ENCODE measurements around the gene RNASET2.

- TF ChIP-seq CHD2 (IDR thresholded peaks at IDR 0.05; ENCODE audit: borderline replicate concordance, low read depth, low read length) = no peak
- no peak for TF ChIP-seq CBFB (IDR thresholded peaks at IDR 0.05; ENCODE audit: low read depth)
- no peak for TF ChIP-seq CTCF (IDR thresholded peaks at IDR 0.05 in 2 of 3, conservative IDR thresholded peaks at IDR 0.05 in 1 of 3; ENCODE audit: control insufficient read depth in 2 of 3, extremely low read depth in 1 of 3, insufficient read depth in 1 of 3, low read depth in 3 of 3, low read length in 3 of 3)
- TF ChIP-seq, protein P1, sequence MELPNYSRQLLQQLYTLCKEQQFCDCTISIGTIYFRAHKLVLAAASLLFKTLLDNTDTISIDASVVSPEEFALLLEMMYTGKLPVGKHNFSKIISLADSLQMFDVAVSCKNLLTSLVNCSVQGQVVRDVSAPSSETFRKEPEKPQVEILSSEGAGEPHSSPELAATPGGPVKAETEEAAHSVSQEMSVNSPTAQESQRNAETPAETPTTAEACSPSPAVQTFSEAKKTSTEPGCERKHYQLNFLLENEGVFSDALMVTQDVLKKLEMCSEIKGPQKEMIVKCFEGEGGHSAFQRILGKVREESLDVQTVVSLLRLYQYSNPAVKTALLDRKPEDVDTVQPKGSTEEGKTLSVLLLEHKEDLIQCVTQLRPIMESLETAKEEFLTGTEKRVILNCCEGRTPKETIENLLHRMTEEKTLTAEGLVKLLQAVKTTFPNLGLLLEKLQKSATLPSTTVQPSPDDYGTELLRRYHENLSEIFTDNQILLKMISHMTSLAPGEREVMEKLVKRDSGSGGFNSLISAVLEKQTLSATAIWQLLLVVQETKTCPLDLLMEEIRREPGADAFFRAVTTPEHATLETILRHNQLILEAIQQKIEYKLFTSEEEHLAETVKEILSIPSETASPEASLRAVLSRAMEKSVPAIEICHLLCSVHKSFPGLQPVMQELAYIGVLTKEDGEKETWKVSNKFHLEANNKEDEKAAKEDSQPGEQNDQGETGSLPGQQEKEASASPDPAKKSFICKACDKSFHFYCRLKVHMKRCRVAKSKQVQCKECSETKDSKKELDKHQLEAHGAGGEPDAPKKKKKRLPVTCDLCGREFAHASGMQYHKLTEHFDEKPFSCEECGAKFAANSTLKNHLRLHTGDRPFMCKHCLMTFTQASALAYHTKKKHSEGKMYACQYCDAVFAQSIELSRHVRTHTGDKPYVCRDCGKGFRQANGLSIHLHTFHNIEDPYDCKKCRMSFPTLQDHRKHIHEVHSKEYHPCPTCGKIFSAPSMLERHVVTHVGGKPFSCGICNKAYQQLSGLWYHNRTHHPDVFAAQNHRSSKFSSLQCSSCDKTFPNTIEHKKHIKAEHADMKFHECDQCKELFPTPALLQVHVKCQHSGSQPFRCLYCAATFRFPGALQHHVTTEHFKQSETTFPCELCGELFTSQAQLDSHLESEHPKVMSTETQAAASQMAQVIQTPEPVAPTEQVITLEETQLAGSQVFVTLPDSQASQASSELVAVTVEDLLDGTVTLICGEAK (IDR thresholded peaks at IDR 0.05; ENCODE audit: borderline replicate concordance) = no peak
Measured at GRCh38 chr6:166936079-166936787, 20.1 kb downstream of the RNASET2 start.

Data from GM12878 (cell line).